Activated T-cell treated with anti-CD3 and anti-CD28 coated beads for 1 hour (primary cell): ENCODE measurements around the gene SPATA6.
"Not testable (repeated sequence)": the region's sequence is repeated elsewhere in the genome, so short reads cannot be mapped to it uniquely, and the experiment has no call there.

Experiments used
- DNase-seq: peaks from one replicate; pipeline ENCODE4 v3.0.0-alpha.2; 2020; ENCODE audit warnings: low read depth

SPATA6 gene

GRCh38 chr1:48462716-48463302 lies 9.2 kb downstream of the SPATA6 start:
- DNase-seq, result no peak

GRCh38 chr1:48450505-48450904 lies 21.5 kb downstream of the SPATA6 start:
- no peak for DNase-seq

GRCh38 chr1:48448932-48449331 lies 23.1 kb downstream of the SPATA6 start:
- DNase-seq, result no peak

GRCh38 chr1:48444186-48444585 lies 27.8 kb downstream of the SPATA6 start:
- not testable (repeated sequence) for DNase-seq

- DNase-seq, result no peak
Measured at GRCh38 chr1:48442864-48443619, 29.0 kb downstream of the SPATA6 start.

GRCh38 chr1:48440786-48441185 lies 31.2 kb downstream of the SPATA6 start:
- DNase-seq, result not testable (repeated sequence)

GRCh38 chr1:48439380-48439779 lies 32.6 kb downstream of the SPATA6 start:
- DNase-seq, result no peak

GRCh38 chr1:48437379-48437778 lies 34.6 kb downstream of the SPATA6 start:
- not testable (repeated sequence) for DNase-seq

- DNase-seq, result not testable (repeated sequence)
Measured at GRCh38 chr1:48435312-48436002, 36.5 kb downstream of the SPATA6 start.

- DNase-seq, result no peak
Measured at GRCh38 chr1:48430832-48431231, 41.2 kb downstream of the SPATA6 start.

GRCh38 chr1:48422009-48422408 lies 50.0 kb downstream of the SPATA6 start:
- DNase-seq, result no peak

- DNase-seq, result no peak
Measured at GRCh38 chr1:48418742-48419141, 53.3 kb downstream of the SPATA6 start.

GRCh38 chr1:48415050-48415449 lies 57.0 kb downstream of the SPATA6 start:
- no peak for DNase-seq

GRCh38 chr1:48414264-48414663 lies 57.7 kb downstream of the SPATA6 start:
- no peak for DNase-seq

GRCh38 chr1:48405940-48406339 lies 66.1 kb downstream of the SPATA6 start:
- no peak for DNase-seq

- DNase-seq, result no peak
Measured at GRCh38 chr1:48405400-48405799, 66.6 kb downstream of the SPATA6 start.

- DNase-seq, result no peak
Measured at GRCh38 chr1:48402599-48402998, 69.4 kb downstream of the SPATA6 start.

GRCh38 chr1:48396208-48396607 lies 75.8 kb downstream of the SPATA6 start:
- no peak for DNase-seq

GRCh38 chr1:48391926-48392325 lies 80.1 kb downstream of the SPATA6 start:
- no peak for DNase-seq

GRCh38 chr1:48387409-48387808 lies 84.6 kb downstream of the SPATA6 start:
- no peak for DNase-seq

- no peak for DNase-seq
Measured at GRCh38 chr1:48374785-48375184, 97.2 kb downstream of the SPATA6 start.

- no peak for DNase-seq
Measured at GRCh38 chr1:48371598-48371997, 100.4 kb downstream of the SPATA6 start.

GRCh38 chr1:48362901-48363300 lies 109.1 kb downstream of the SPATA6 start:
- DNase-seq, result no peak
